Suprapubic skin (tissue), 4 donors: Measurements from ENCODE around the gene FUCA1.

Experiments
- EP300 ChIP-seq: sonication (generic); formaldehyde crosslinking; IDR thresholded peaks from one replicate; pipeline ENCODE4 v1.6.1; 2017; ENCODE audit warnings: antibody characterized with exemption
- POLR2A ChIP-seq, 2 donors: fragments of 450-650 bp; IDR thresholded peaks; one replicate each; pipeline ENCODE4 v1.6.1; 2017; ENCODE audit warnings: antibody characterized with exemption in 2 of 2, mild to moderate bottlenecking in 2 of 2, moderate library complexity in 2 of 2
- POLR2AphosphoS5 ChIP-seq, 3 donors: sonication (generic); formaldehyde crosslinking; IDR thresholded peaks; one replicate each; pipeline ENCODE4 v1.6.1; 2017; ENCODE audit warnings: antibody characterized with exemption in 3 of 3
- TF ChIP-seq, protein P1 (sequence below), 2 donors: fragments of 200-600 bp in 1 of 2; fragments of 450-650 bp in 1 of 2; sonication (generic) in 1 of 2; IDR thresholded peaks; one replicate each; pipeline ENCODE4 v1.5.1; 2016 to 2019; ENCODE audit warnings: antibody characterized with exemption in 2 of 2, mild to moderate bottlenecking in 1 of 2, moderate library complexity in 1 of 2

DNA sequence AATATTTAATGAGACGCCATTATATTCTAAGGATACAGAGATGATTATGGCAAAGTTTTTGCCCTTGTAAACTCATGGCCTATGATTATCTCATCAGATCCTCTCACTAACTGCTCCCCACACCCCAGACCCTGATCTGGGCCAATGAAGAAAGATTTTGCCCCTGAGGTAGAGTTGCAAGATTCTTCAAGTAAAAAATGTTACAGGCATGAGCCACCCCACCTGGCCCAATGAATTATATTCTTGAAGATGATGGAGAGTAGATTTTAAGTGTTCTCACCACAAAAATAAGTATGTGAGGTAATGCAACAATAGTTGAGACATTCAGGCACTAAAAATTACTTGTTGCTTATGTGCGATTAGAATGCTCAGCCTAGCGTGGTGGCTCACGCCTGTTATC is 46.8 kb upstream of the FUCA1 start:
- TF ChIP-seq POLR2AphosphoS5 (IDR thresholded peaks at IDR 0.05) = no peak
- TF ChIP-seq, protein P1, sequence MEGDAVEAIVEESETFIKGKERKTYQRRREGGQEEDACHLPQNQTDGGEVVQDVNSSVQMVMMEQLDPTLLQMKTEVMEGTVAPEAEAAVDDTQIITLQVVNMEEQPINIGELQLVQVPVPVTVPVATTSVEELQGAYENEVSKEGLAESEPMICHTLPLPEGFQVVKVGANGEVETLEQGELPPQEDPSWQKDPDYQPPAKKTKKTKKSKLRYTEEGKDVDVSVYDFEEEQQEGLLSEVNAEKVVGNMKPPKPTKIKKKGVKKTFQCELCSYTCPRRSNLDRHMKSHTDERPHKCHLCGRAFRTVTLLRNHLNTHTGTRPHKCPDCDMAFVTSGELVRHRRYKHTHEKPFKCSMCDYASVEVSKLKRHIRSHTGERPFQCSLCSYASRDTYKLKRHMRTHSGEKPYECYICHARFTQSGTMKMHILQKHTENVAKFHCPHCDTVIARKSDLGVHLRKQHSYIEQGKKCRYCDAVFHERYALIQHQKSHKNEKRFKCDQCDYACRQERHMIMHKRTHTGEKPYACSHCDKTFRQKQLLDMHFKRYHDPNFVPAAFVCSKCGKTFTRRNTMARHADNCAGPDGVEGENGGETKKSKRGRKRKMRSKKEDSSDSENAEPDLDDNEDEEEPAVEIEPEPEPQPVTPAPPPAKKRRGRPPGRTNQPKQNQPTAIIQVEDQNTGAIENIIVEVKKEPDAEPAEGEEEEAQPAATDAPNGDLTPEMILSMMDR (IDR thresholded peaks at IDR 0.05) = no peak
- TF ChIP-seq POLR2A (IDR thresholded peaks at IDR 0.05) = no peak
- TF ChIP-seq EP300 = no peak
